HepG2 (cell line): ENCODE results near the gene GPN2. TPM values are rescaled to one million over a fixed set of nuclear protein-coding genes. Genes with fewer than 3 reads are reported as not detected.

Experiments
- GATAD1 ChIP-seq: IDR thresholded peaks from 2 replicates; pipeline ENCODE4 v1.6.1; 2016; ENCODE audit warnings: missing genetic modification reagents, missing compliant biosample characterization
- HES4 ChIP-seq: sonication (generic); formaldehyde crosslinking; IDR thresholded peaks from 2 replicates; pipeline ENCODE4 v1.9.0; 2021; ENCODE audit warnings: mild to moderate bottlenecking, missing genetic modification reagents, borderline replicate concordance
- KLF6 ChIP-seq: IDR thresholded peaks from 2 replicates; pipeline ENCODE4 v1.8.0; 2016; ENCODE audit warnings: missing biosample characterization, missing genetic modification reagents
- NFIC ChIP-seq: IDR thresholded peaks from 2 replicates; pipeline ENCODE4 v1.6.1; 2012; ENCODE audit warnings: mild to moderate bottlenecking, low read length, inconsistent platforms
- RXRA ChIP-seq: sonication (generic); formaldehyde crosslinking; IDR thresholded peaks from 2 replicates; pipeline ENCODE4 v1.5.1; 2020; ENCODE audit warnings: missing genetic modification reagents
- SMARCC2 ChIP-seq: fragments of 450-650 bp; IDR thresholded peaks from 2 replicates; pipeline ENCODE4 v1.6.1; 2017; ENCODE audit warnings: antibody characterized with exemption, mild to moderate bottlenecking
- ZSCAN9 ChIP-seq: IDR thresholded peaks from 2 replicates; pipeline ENCODE4 v1.6.1; 2016; ENCODE audit warnings: borderline replicate concordance
- polyA plus RNA-seq, 8 experiments: library from polyadenylated mRNA; depleted of rRNA in 3 of 8; stranded (reverse) in 7 of 8; unstranded in 1 of 8; fragments of >200 nt; fragmentation: Illumina TruSeq in 4 of 8; extraction: Trizol in 4 of 8; gene quantifications; 2 replicates each; pipeline versions ENCODE4 v1.2.1 to v1.2.3, GENCODE V29; 2011 to 2016; ENCODE audit warnings: low read depth in 4 of 8, missing spikeins in 1 of 8, mixed read lengths in 1 of 8; ENCODE audit not compliant: insufficient read depth in 1 of 8
- total RNA-seq, 5 experiments: library from RNA; depleted of rRNA; stranded (reverse); fragments of >200 nt; fragmentation: Illumina TruSeq; extraction: Trizol; gene quantifications; 2 replicates each; pipeline ENCODE4 v1.2.3, GENCODE V29; 2016; ENCODE audit warnings: low read depth in 1 of 5
- TF ChIP-seq, protein P1 (sequence below): sonication (generic); formaldehyde crosslinking; IDR thresholded peaks from 2 replicates; pipeline ENCODE4 v1.4.0; 2020; ENCODE audit warnings: missing genetic modification reagents, mild to moderate bottlenecking, borderline replicate concordance
- TF ChIP-seq, protein P2 (sequence below), 2 experiments: fragments of 450-650 bp in 1 of 2; sonication (generic) in 1 of 2; formaldehyde crosslinking in 1 of 2; IDR thresholded peaks; 2 replicates each; pipeline versions ENCODE4 v1.6.1 to v1.8.0; 2016 to 2022; ENCODE audit warnings: antibody characterized with exemption in 1 of 2, mild to moderate bottlenecking in 1 of 2, missing genetic modification reagents in 1 of 2
- TF ChIP-seq, protein P3 (sequence below): sonication (generic); formaldehyde crosslinking; IDR thresholded peaks from 2 replicates; pipeline ENCODE4 v1.9.0; 2021; ENCODE audit warnings: mild to moderate bottlenecking, missing genetic modification reagents

The GPN2 gene
- total and polyA plus RNA-seq, 2 of the 13 experiments (the other 11 are each of a cell fraction or from before 2014, with no cell fraction given) = 19.3 to 38.9 TPM

DNA sequence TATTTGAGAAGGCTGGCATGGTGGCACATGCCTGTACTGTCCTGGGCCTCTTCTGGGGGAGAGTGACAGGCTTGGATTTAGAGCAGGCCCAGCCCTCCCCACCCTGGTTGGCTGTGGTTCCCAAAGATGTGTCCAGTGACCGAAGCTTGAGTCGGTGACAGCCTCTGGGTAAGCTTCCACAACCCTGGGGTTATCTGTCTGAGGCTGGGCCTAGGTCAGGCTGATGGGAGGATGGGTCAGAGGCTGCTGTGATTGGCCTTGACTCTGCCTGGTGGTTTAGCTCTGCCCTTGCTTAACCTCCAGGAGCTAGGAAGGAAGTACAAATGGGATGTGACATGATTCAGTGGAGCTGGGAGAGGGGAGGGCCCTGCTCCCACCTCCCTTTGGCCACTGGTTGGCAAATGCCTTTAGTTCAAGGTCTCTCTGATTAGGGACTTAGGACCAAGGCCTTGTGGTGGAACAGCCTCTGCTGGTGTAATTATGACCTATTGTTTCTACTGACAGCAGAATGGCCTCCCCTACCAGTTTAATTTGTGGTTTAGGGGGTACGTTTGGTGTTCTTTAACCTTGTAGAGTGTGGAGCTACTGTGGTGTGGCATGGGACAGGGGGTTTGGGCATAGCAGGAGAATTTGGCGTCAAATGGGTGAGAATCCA lies 48.0 kb upstream of the GPN2 start (continued):
- TF ChIP-seq, protein P1, sequence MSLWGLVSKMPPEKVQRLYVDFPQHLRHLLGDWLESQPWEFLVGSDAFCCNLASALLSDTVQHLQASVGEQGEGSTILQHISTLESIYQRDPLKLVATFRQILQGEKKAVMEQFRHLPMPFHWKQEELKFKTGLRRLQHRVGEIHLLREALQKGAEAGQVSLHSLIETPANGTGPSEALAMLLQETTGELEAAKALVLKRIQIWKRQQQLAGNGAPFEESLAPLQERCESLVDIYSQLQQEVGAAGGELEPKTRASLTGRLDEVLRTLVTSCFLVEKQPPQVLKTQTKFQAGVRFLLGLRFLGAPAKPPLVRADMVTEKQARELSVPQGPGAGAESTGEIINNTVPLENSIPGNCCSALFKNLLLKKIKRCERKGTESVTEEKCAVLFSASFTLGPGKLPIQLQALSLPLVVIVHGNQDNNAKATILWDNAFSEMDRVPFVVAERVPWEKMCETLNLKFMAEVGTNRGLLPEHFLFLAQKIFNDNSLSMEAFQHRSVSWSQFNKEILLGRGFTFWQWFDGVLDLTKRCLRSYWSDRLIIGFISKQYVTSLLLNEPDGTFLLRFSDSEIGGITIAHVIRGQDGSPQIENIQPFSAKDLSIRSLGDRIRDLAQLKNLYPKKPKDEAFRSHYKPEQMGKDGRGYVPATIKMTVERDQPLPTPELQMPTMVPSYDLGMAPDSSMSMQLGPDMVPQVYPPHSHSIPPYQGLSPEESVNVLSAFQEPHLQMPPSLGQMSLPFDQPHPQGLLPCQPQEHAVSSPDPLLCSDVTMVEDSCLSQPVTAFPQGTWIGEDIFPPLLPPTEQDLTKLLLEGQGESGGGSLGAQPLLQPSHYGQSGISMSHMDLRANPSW = 0 out of 2 replicates have a peak, but pooled peaks have one; percentile 78
- TF ChIP-seq, protein P2, sequence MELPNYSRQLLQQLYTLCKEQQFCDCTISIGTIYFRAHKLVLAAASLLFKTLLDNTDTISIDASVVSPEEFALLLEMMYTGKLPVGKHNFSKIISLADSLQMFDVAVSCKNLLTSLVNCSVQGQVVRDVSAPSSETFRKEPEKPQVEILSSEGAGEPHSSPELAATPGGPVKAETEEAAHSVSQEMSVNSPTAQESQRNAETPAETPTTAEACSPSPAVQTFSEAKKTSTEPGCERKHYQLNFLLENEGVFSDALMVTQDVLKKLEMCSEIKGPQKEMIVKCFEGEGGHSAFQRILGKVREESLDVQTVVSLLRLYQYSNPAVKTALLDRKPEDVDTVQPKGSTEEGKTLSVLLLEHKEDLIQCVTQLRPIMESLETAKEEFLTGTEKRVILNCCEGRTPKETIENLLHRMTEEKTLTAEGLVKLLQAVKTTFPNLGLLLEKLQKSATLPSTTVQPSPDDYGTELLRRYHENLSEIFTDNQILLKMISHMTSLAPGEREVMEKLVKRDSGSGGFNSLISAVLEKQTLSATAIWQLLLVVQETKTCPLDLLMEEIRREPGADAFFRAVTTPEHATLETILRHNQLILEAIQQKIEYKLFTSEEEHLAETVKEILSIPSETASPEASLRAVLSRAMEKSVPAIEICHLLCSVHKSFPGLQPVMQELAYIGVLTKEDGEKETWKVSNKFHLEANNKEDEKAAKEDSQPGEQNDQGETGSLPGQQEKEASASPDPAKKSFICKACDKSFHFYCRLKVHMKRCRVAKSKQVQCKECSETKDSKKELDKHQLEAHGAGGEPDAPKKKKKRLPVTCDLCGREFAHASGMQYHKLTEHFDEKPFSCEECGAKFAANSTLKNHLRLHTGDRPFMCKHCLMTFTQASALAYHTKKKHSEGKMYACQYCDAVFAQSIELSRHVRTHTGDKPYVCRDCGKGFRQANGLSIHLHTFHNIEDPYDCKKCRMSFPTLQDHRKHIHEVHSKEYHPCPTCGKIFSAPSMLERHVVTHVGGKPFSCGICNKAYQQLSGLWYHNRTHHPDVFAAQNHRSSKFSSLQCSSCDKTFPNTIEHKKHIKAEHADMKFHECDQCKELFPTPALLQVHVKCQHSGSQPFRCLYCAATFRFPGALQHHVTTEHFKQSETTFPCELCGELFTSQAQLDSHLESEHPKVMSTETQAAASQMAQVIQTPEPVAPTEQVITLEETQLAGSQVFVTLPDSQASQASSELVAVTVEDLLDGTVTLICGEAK (IDR thresholded peaks at IDR 0.05) = no peak
- TF ChIP-seq, protein P2 (CRISPR knock-in tag; IDR thresholded peaks at IDR 0.05) = peak; percentile 48; the same call in 1 of the 2 replicates
- TF ChIP-seq GATAD1 (peak; percentile 65; the same call in 1 of the 2 replicates), ZSCAN9 (CRISPR knock-in tag) (no peak; the same call in 1 of the 2 replicates), SMARCC2 (no peak), KLF6 (CRISPR knock-in tag) (0 out of 2 replicates have a peak, but pooled peaks have one; percentile 61), NFIC (peak; percentile 64; the same call in 1 of the 2 replicates), RXRA (CRISPR knock-in tag) (peak; percentile 99), HES4 (CRISPR knock-in tag) (no peak)
- TF ChIP-seq, protein P3, sequence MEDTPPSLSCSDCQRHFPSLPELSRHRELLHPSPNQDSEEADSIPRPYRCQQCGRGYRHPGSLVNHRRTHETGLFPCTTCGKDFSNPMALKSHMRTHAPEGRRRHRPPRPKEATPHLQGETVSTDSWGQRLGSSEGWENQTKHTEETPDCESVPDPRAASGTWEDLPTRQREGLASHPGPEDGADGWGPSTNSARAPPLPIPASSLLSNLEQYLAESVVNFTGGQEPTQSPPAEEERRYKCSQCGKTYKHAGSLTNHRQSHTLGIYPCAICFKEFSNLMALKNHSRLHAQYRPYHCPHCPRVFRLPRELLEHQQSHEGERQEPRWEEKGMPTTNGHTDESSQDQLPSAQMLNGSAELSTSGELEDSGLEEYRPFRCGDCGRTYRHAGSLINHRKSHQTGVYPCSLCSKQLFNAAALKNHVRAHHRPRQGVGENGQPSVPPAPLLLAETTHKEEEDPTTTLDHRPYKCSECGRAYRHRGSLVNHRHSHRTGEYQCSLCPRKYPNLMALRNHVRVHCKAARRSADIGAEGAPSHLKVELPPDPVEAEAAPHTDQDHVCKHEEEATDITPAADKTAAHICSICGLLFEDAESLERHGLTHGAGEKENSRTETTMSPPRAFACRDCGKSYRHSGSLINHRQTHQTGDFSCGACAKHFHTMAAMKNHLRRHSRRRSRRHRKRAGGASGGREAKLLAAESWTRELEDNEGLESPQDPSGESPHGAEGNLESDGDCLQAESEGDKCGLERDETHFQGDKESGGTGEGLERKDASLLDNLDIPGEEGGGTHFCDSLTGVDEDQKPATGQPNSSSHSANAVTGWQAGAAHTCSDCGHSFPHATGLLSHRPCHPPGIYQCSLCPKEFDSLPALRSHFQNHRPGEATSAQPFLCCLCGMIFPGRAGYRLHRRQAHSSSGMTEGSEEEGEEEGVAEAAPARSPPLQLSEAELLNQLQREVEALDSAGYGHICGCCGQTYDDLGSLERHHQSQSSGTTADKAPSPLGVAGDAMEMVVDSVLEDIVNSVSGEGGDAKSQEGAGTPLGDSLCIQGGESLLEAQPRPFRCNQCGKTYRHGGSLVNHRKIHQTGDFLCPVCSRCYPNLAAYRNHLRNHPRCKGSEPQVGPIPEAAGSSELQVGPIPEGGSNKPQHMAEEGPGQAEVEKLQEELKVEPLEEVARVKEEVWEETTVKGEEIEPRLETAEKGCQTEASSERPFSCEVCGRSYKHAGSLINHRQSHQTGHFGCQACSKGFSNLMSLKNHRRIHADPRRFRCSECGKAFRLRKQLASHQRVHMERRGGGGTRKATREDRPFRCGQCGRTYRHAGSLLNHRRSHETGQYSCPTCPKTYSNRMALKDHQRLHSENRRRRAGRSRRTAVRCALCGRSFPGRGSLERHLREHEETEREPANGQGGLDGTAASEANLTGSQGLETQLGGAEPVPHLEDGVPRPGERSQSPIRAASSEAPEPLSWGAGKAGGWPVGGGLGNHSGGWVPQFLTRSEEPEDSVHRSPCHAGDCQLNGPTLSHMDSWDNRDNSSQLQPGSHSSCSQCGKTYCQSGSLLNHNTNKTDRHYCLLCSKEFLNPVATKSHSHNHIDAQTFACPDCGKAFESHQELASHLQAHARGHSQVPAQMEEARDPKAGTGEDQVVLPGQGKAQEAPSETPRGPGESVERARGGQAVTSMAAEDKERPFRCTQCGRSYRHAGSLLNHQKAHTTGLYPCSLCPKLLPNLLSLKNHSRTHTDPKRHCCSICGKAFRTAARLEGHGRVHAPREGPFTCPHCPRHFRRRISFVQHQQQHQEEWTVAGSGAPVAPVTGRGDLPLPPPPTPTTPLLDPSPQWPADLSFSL = no peak
